Neural cell (in vitro differentiated cells): Measurements from ENCODE around the gene FILIP1L. TPM values are rescaled to one million over a fixed set of nuclear protein-coding genes. Genes with fewer than 3 reads are reported as not detected.

Experiments used
- H2AFZ ChIP-seq: fragments of 200-600, 300-800 bp; sonication (generic), shearing (Covaris generic); 2 replicates; pipeline ENCODE4 v1.6.0; 2014; ENCODE audit warnings: low read depth, mild to moderate bottlenecking, antibody characterized with exemption, low read length, moderate library complexity
- H3F3A ChIP-seq: fragments of 200-600 bp; shearing (Covaris generic); 2 replicates; pipeline ENCODE4 v1.6.1; 2016; ENCODE audit warnings: mild to moderate bottlenecking, moderate library complexity, mixed read lengths, antibody characterized with exemption, low read length; ENCODE audit not compliant: insufficient read depth, poor library complexity, severe bottlenecking
- H3K27ac ChIP-seq: fragments of 200-600, 300-800 bp; sonication (generic), shearing (Covaris generic); 2 replicates; pipeline ENCODE4 v1.5.1; 2014; ENCODE audit warnings: mild to moderate bottlenecking, low read length, moderate library complexity
- H3K27me3 ChIP-seq: fragments of 300-800, 200-600 bp; sonication (generic), shearing (Covaris generic); 2 replicates; pipeline ENCODE4 v1.6.0; 2014; ENCODE audit warnings: mild to moderate bottlenecking, low read depth, low read length, moderate library complexity; ENCODE audit not compliant: insufficient read depth
- H3K36me3 ChIP-seq: fragments of 300-800, 200-600 bp; sonication (generic), shearing (Covaris generic); 2 replicates; pipeline ENCODE4 v1.5.1; 2014; ENCODE audit warnings: mild to moderate bottlenecking, antibody characterized with exemption, low read length, moderate library complexity; ENCODE audit not compliant: insufficient read depth
- H3K4me2 ChIP-seq: fragments of 300-800, 200-600 bp; sonication (generic), shearing (Covaris generic); 2 replicates; pipeline ENCODE4 v1.6.0; 2014; ENCODE audit warnings: mild to moderate bottlenecking, low read length
- H3K4me3 ChIP-seq: fragments of 300-800, 200-600 bp; sonication (generic), shearing (Covaris generic); 2 replicates; pipeline ENCODE4 v1.5.1; 2014; ENCODE audit warnings: mild to moderate bottlenecking, low read length, moderate library complexity
- H3K79me2 ChIP-seq: fragments of 200-600 bp; shearing (Covaris generic); replicated peaks from 2 replicates; pipeline ENCODE4 v1.6.0; 2014; ENCODE audit warnings: mild to moderate bottlenecking, low read length, moderate library complexity; ENCODE audit not compliant: insufficient read depth
- H3K9ac ChIP-seq: fragments of 300-800, 200-600 bp; sonication (generic), shearing (Covaris generic); 2 replicates; pipeline ENCODE4 v1.6.1; 2016; ENCODE audit warnings: mild to moderate bottlenecking, low read length, mixed read lengths
- H3K9me2 ChIP-seq: fragments of 200-600 bp; shearing (Covaris generic); 2 replicates; pipeline ENCODE4 v1.6.1; 2016; ENCODE audit warnings: mild to moderate bottlenecking, low read length, mixed read lengths; ENCODE audit not compliant: insufficient read depth
- H3K9me3 ChIP-seq: fragments of 200-600, 300-800 bp; sonication (generic), shearing (Covaris generic); 2 replicates; pipeline ENCODE4 v1.6.1; 2016; ENCODE audit warnings: mild to moderate bottlenecking, mixed run types, low read length, moderate library complexity, mixed read lengths
- H4K20me1 ChIP-seq: fragments of 200-600 bp; shearing (Covaris generic); 2 replicates; pipeline ENCODE4 v1.6.1; 2016; ENCODE audit warnings: mild to moderate bottlenecking, mixed run types; ENCODE audit not compliant: insufficient read depth
- EP300 ChIP-seq: fragments of 450-650 bp; conservative IDR thresholded peaks from 2 replicates; pipeline ENCODE4 v1.6.1; 2014; ENCODE audit warnings: antibody characterized with exemption, mild to moderate bottlenecking, moderate library complexity; ENCODE audit not compliant: poor library complexity, severe bottlenecking
- EZH2 ChIP-seq: fragments of 200-600, 300-800 bp; shearing (Covaris generic), sonication (generic); IDR thresholded peaks from 2 replicates; pipeline ENCODE4 v1.6.1; 2014; ENCODE audit warnings: antibody characterized with exemption, low read length, borderline replicate concordance, mild to moderate bottlenecking; ENCODE audit not compliant: insufficient read depth, poor library complexity, severe bottlenecking
- MXI1 ChIP-seq: fragments of 450-650 bp; conservative IDR thresholded peaks from 2 replicates; pipeline ENCODE4 v1.6.1; 2014; ENCODE audit warnings: antibody characterized with exemption, mild to moderate bottlenecking; ENCODE audit not compliant: poor library complexity, severe bottlenecking
- POLR2AphosphoS5 ChIP-seq: IDR thresholded peaks from 2 replicates; pipeline ENCODE4 v1.6.1; 2012
- RAD21 ChIP-seq: fragments of 450-650 bp; conservative IDR thresholded peaks from 2 replicates; pipeline ENCODE4 v1.6.1; 2014; ENCODE audit warnings: antibody characterized with exemption, mild to moderate bottlenecking, moderate library complexity
- SMC3 ChIP-seq: fragments of 450-650 bp; conservative IDR thresholded peaks from 2 replicates; pipeline ENCODE4 v1.6.1; 2014; ENCODE audit warnings: antibody characterized with exemption, mild to moderate bottlenecking, moderate library complexity; ENCODE audit not compliant: poor library complexity
- TAF1 ChIP-seq: IDR thresholded peaks from 2 replicates; pipeline ENCODE4 v1.6.1; 2012; ENCODE audit warnings: low read depth
- polyA plus RNA-seq: library from polyadenylated mRNA; depleted of rRNA; stranded (reverse); fragments of >200 nt; gene quantifications from 2 replicates; pipeline ENCODE4 v1.2.3, GENCODE V29; 2014
- TF ChIP-seq, protein P1 (sequence below): fragments of 450-650 bp; IDR thresholded peaks from 2 replicates; pipeline ENCODE4 v1.5.1; 2014; ENCODE audit warnings: antibody characterized with exemption, mild to moderate bottlenecking, moderate library complexity; ENCODE audit not compliant: poor library complexity, severe bottlenecking
- TF ChIP-seq, protein P2 (sequence below): IDR thresholded peaks from 2 replicates; pipeline ENCODE4 v1.6.1; 2012; ENCODE audit warnings: borderline replicate concordance

FILIP1L gene
- polyA plus RNA-seq, 1 donor from 2014 or later, result 0.27 TPM

DNA sequence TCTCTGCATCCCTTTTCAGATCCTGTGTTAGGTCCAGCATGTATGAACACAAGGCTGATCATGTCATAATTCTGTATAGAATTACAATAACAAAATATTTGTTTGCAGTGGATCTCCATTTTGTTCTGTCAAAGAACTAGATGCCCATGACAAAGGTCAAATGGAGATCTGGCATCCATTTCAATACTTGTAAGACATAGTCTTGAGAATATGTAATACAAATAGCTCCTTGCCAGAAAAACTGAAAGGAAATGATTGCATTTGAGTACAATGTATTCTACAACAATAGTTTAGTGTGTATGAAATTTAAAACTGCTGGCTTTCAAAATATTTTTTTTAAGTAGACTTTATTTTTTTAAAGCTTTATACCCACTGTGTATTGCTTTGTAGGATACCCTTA, 195.6 kb downstream of the FILIP1L start:
- H3K27me3 ChIP-seq, result no peaks in the 10 kb centered on the region
- H2AFZ ChIP-seq, result no peak overlapping the region
- no peaks in the 10 kb centered on the region for H3K9me3 ChIP-seq
- TF ChIP-seq, protein P1, sequence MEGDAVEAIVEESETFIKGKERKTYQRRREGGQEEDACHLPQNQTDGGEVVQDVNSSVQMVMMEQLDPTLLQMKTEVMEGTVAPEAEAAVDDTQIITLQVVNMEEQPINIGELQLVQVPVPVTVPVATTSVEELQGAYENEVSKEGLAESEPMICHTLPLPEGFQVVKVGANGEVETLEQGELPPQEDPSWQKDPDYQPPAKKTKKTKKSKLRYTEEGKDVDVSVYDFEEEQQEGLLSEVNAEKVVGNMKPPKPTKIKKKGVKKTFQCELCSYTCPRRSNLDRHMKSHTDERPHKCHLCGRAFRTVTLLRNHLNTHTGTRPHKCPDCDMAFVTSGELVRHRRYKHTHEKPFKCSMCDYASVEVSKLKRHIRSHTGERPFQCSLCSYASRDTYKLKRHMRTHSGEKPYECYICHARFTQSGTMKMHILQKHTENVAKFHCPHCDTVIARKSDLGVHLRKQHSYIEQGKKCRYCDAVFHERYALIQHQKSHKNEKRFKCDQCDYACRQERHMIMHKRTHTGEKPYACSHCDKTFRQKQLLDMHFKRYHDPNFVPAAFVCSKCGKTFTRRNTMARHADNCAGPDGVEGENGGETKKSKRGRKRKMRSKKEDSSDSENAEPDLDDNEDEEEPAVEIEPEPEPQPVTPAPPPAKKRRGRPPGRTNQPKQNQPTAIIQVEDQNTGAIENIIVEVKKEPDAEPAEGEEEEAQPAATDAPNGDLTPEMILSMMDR, result no peak
- TF ChIP-seq, protein P2, sequence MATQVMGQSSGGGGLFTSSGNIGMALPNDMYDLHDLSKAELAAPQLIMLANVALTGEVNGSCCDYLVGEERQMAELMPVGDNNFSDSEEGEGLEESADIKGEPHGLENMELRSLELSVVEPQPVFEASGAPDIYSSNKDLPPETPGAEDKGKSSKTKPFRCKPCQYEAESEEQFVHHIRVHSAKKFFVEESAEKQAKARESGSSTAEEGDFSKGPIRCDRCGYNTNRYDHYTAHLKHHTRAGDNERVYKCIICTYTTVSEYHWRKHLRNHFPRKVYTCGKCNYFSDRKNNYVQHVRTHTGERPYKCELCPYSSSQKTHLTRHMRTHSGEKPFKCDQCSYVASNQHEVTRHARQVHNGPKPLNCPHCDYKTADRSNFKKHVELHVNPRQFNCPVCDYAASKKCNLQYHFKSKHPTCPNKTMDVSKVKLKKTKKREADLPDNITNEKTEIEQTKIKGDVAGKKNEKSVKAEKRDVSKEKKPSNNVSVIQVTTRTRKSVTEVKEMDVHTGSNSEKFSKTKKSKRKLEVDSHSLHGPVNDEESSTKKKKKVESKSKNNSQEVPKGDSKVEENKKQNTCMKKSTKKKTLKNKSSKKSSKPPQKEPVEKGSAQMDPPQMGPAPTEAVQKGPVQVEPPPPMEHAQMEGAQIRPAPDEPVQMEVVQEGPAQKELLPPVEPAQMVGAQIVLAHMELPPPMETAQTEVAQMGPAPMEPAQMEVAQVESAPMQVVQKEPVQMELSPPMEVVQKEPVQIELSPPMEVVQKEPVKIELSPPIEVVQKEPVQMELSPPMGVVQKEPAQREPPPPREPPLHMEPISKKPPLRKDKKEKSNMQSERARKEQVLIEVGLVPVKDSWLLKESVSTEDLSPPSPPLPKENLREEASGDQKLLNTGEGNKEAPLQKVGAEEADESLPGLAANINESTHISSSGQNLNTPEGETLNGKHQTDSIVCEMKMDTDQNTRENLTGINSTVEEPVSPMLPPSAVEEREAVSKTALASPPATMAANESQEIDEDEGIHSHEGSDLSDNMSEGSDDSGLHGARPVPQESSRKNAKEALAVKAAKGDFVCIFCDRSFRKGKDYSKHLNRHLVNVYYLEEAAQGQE, result no peak
- TF ChIP-seq RAD21 (no peak), EP300 (no peak), MXI1 (no peak), POLR2AphosphoS5 (no peak), SMC3 (no peak), EZH2 (no peak), TAF1 (no peak)
- H3F3A ChIP-seq, result no peaks in the 10 kb centered on the region
- no peak overlapping the region for H3K9ac ChIP-seq
- no peaks in the 10 kb centered on the region for H3K36me3 ChIP-seq
- no peak overlapping the region for H3K4me3 ChIP-seq
- H3K4me2 ChIP-seq, result no peak overlapping the region
- no peak overlapping the region for H3K27ac ChIP-seq
- H3K79me2 ChIP-seq, result no peaks in the 10 kb centered on the region
- no peaks in the 10 kb centered on the region for H4K20me1 ChIP-seq
- H3K9me2 ChIP-seq, result no peaks in the 10 kb centered on the region

DNA sequence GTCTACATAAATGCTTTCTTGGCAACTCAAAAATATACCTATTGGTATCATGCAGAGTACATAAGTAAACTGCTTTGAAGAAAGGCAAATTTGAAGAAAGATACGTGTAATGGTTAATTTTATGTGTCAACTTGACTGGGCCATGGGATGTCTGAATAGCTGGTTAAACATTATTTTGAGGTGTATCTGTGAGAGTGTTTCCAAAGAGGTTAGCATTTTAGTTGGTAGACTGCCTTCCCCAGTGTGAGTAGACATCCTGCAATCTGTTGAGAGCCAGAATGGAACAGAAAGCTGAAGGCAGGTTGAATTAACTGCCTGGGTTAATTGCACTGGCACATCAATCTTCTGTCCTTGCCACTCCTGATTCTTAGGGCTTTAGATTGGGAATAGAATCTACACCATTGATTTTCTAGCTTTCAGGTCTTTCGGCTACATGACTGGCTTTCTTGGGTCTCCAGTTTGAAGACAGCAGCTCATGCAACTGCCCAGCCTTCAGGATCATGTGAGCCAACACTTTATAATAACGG, 198.3 kb downstream of the FILIP1L start:
- no peak overlapping the region for H2AFZ ChIP-seq
- no peaks in the 10 kb centered on the region for H3F3A ChIP-seq
- TF ChIP-seq SMC3 (no peak), POLR2AphosphoS5 (no peak), EZH2 (no peak), MXI1 (no peak), TAF1 (no peak), EP300 (no peak), RAD21 (no peak)
- TF ChIP-seq, protein P2, result no peak
- TF ChIP-seq, protein P1, result no peak

More for the DNA sequence above, 198.3 kb downstream of the FILIP1L start:
- Histone ChIP-seq H3K9ac (no peak overlapping the region), H3K27me3 (no peaks in the 10 kb centered on the region), H3K27ac (no peak overlapping the region), H3K36me3 (no peaks in the 10 kb centered on the region), H4K20me1 (no peaks in the 10 kb centered on the region), H3K79me2 (no peaks in the 10 kb centered on the region), H3K9me3 (no peaks in the 10 kb centered on the region), H3K9me2 (no peaks in the 10 kb centered on the region), H3K4me3 (no peak overlapping the region), H3K4me2 (no peak overlapping the region)
